ENCODE data around the gene ABLIM2. TPM values are rescaled to one million over a fixed set of nuclear protein-coding genes. Genes with fewer than 3 reads are reported as not detected.

The ABLIM2 gene
- total RNA-seq, 2 experiments from 2014 or later: 0.76 TPM; not detected in 1

DNA sequence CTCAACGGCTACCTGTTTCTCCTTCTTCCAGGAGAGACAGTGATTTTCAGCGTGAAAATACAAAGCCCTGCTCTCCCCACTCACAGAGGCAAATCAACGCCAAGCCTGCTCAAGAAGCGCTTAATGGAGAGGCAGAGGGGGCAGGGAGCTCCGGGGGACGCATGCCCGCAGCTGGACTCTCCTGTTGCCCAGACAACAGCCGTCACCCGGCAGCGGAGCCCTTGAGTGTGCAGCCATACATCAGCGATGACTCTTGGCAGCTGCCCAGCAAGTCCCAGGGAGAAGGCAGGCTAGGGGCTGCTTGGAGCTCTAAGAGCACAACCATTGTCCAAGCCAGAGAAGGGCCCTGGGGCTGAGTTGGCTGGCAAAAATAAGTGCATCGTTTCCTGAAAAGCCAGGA is 148.0 kb downstream of the ABLIM2 start:
- TF ChIP-seq EZH2phosphoT487 (IDR thresholded peaks at IDR 0.05; ENCODE audit: borderline replicate concordance, low read depth, low read length) (no peak), CTCF (conservative IDR thresholded peaks at IDR 0.05; ENCODE audit: low read length) (no peak)
- Histone ChIP-seq H4K20me1 (ENCODE audit: insufficient read depth, low read length) (no peaks in the 10 kb centered on the region), H3K4me3 (ENCODE audit: low read depth, low read length, poor library complexity, severe bottlenecking) (no peak overlapping the region), H3K9me3 (ENCODE audit: low read length) (no peaks in the 10 kb centered on the region), H3K4me1 (ENCODE audit: insufficient read depth, low read length, poor library complexity, severe bottlenecking) (no peaks in the 10 kb centered on the region), H3K79me2 (ENCODE audit: insufficient read depth, low read depth, low read length) (no peaks in the 10 kb centered on the region), H3K27ac (ENCODE audit: low read depth, low read length, poor library complexity, severe bottlenecking) (no peak overlapping the region), H2AFZ (ENCODE audit: low read length) (no peak overlapping the region), H3K9me2 (ENCODE audit: insufficient read depth, low read length) (no peaks in the 10 kb centered on the region), H3K4me2 (ENCODE audit: low read length) (no peak overlapping the region), H3K36me3 (ENCODE audit: insufficient read depth, low read length) (no peaks in the 10 kb centered on the region)
- intact Hi-C loops (cut with micrococcal nuclease; ENCODE audit: unreplicated experiment): no loop called here
- ChIA-PET POLR2A (no interaction called here), CTCF (ENCODE audit: unreplicated experiment) (no interaction called here)
- no peak for DNase-seq (ENCODE audit: low spot score)
- no TSS peak for BruUV-seq (replicated peaks)

- H3K79me2 ChIP-seq (ENCODE audit: insufficient read depth, low read depth, low read length): no peaks in the 10 kb centered on the region
- no peaks in the 10 kb centered on the region for H3K9me2 ChIP-seq (ENCODE audit: insufficient read depth, low read length)
- H3K27ac ChIP-seq (ENCODE audit: low read depth, low read length, poor library complexity, severe bottlenecking): no peak overlapping the region
- ChIA-PET POLR2A (no interaction called here), CTCF (ENCODE audit: unreplicated experiment) (no interaction called here)
- TF ChIP-seq CTCF (conservative IDR thresholded peaks at IDR 0.05; ENCODE audit: low read length) (no peak), EZH2phosphoT487 (IDR thresholded peaks at IDR 0.05; ENCODE audit: borderline replicate concordance, low read depth, low read length) (no peak)
- H3K4me1 ChIP-seq (ENCODE audit: insufficient read depth, low read length, poor library complexity, severe bottlenecking): no peaks in the 10 kb centered on the region
- H3K4me2 ChIP-seq (ENCODE audit: low read length): no peak overlapping the region
- H3K36me3 ChIP-seq (ENCODE audit: insufficient read depth, low read length): no peaks in the 10 kb centered on the region
- H2AFZ ChIP-seq (ENCODE audit: low read length): no peak overlapping the region
- no TSS peak for BruUV-seq (replicated peaks)
- H3K4me3 ChIP-seq (ENCODE audit: low read depth, low read length, poor library complexity, severe bottlenecking): no peak overlapping the region
- no peak for DNase-seq (ENCODE audit: low spot score)
- H4K20me1 ChIP-seq (ENCODE audit: insufficient read depth, low read length): no peaks in the 10 kb centered on the region
- intact Hi-C loops (cut with micrococcal nuclease; ENCODE audit: unreplicated experiment): no loop called here
- no peaks in the 10 kb centered on the region for H3K9me3 ChIP-seq (ENCODE audit: low read length)
Measured at GRCh38 chr4:8009710-8010511, 148.7 kb downstream of the ABLIM2 start.

DNA sequence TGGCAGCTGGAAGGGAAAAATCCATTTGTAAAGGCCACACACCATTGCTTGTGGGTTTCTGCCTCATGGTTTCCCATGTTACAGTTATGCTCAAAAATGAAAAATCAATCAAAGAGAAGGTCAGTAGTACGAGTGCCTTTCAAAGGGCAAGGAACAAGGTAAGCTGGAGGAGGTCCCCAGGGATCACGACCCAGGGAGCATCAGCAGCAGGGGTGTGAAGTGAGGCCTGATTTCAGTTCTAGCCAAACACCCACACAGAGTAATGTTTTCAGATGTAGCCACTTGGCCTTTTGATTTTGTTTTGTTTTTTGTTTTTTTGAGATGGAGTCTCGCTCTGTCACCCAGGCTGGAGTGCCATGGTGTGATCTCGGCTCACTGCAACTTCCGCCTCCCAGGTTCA is 149.5 kb downstream of the ABLIM2 start:
- Histone ChIP-seq H3K9me3 (ENCODE audit: low read length) (no peaks in the 10 kb centered on the region), H3K36me3 (ENCODE audit: insufficient read depth, low read length) (no peaks in the 10 kb centered on the region), H3K27ac (ENCODE audit: low read depth, low read length, poor library complexity, severe bottlenecking) (no peak overlapping the region), H4K20me1 (ENCODE audit: insufficient read depth, low read length) (no peaks in the 10 kb centered on the region), H3K4me3 (ENCODE audit: low read depth, low read length, poor library complexity, severe bottlenecking) (no peak overlapping the region), H3K79me2 (ENCODE audit: insufficient read depth, low read depth, low read length) (no peaks in the 10 kb centered on the region), H3K9me2 (ENCODE audit: insufficient read depth, low read length) (no peaks in the 10 kb centered on the region), H3K4me1 (ENCODE audit: insufficient read depth, low read length, poor library complexity, severe bottlenecking) (no peaks in the 10 kb centered on the region), H2AFZ (ENCODE audit: low read length) (no peak overlapping the region), H3K4me2 (ENCODE audit: low read length) (no peak overlapping the region)
- no peak for DNase-seq (ENCODE audit: low spot score)
- ChIA-PET POLR2A (no interaction called here), CTCF (ENCODE audit: unreplicated experiment) (no interaction called here)
- TF ChIP-seq EZH2phosphoT487 (IDR thresholded peaks at IDR 0.05; ENCODE audit: borderline replicate concordance, low read depth, low read length): no peak
- no peak for TF ChIP-seq CTCF (conservative IDR thresholded peaks at IDR 0.05; ENCODE audit: low read length)
- intact Hi-C loops (cut with micrococcal nuclease; ENCODE audit: unreplicated experiment): no loop called here
- no TSS peak for BruUV-seq (replicated peaks)
